ENCODE measurements around the gene AOPEP.
"Not testable (repeated sequence)": the region's sequence is repeated elsewhere in the genome, so short reads cannot be mapped to it uniquely, and the experiment has no call there.

Gene AOPEP

GRCh38 chr9:94934816-94935328 lies 208.4 kb downstream of the AOPEP start:
- no peak for DNase-seq (ENCODE audit: low read depth)

GRCh38 chr9:94935396-94935795 lies 208.9 kb downstream of the AOPEP start:
- DNase-seq (ENCODE audit: low read depth) = no peak

GRCh38 chr9:94936419-94936818 lies 209.9 kb downstream of the AOPEP start:
- no peak for DNase-seq (ENCODE audit: low read depth)

- peak; percentile 71 for DNase-seq (ENCODE audit: low read depth)
These were observed 210.9 kb downstream of the AOPEP start for GRCh38 chr9:94937214-94937903.

GRCh38 chr9:94938384-94938783 lies 211.9 kb downstream of the AOPEP start:
- no peak for DNase-seq (ENCODE audit: low read depth)

- DNase-seq (ENCODE audit: low read depth) = not testable (repeated sequence)
These were observed 213.8 kb downstream of the AOPEP start for GRCh38 chr9:94940296-94940695.

- DNase-seq (ENCODE audit: low read depth) = no peak
These were observed 214.8 kb downstream of the AOPEP start for GRCh38 chr9:94941211-94941875.

- DNase-seq (ENCODE audit: low read depth) = no peak
These were observed 218.1 kb downstream of the AOPEP start for GRCh38 chr9:94944626-94945025.

GRCh38 chr9:94945197-94946144 lies 219.0 kb downstream of the AOPEP start:
- peak; percentile 81 for DNase-seq (ENCODE audit: low read depth)

- DNase-seq (ENCODE audit: low read depth) = no peak
These were observed 219.8 kb downstream of the AOPEP start for GRCh38 chr9:94946256-94946655.

GRCh38 chr9:94948567-94949235 lies 222.2 kb downstream of the AOPEP start:
- DNase-seq (ENCODE audit: low read depth) = no peak

- DNase-seq (ENCODE audit: low read depth) = no peak
These were observed 222.9 kb downstream of the AOPEP start for GRCh38 chr9:94949370-94949769.

- DNase-seq (ENCODE audit: low read depth) = no peak
These were observed 223.6 kb downstream of the AOPEP start for GRCh38 chr9:94950040-94950578.

GRCh38 chr9:94950579-94951323 lies 224.3 kb downstream of the AOPEP start:
- DNase-seq (ENCODE audit: low read depth) = no peak

GRCh38 chr9:94951324-94952135 lies 225.0 kb downstream of the AOPEP start:
- no peak for DNase-seq (ENCODE audit: low read depth)

- no peak for DNase-seq (ENCODE audit: low read depth)
These were observed 226.3 kb downstream of the AOPEP start for GRCh38 chr9:94952565-94953373.

- no peak for DNase-seq (ENCODE audit: low read depth)
These were observed 230.2 kb downstream of the AOPEP start for GRCh38 chr9:94956731-94957130.

- no peak for DNase-seq (ENCODE audit: low read depth)
These were observed 234.5 kb downstream of the AOPEP start for GRCh38 chr9:94960964-94961363.

- no peak for DNase-seq (ENCODE audit: low read depth)
These were observed 235.4 kb downstream of the AOPEP start for GRCh38 chr9:94961870-94962269.

All from GM04504 (cell line).